HuH-7 (cell line): ENCODE data around the gene MYRIP.

Experiments
- DNase-seq: peaks from one replicate; pipeline ENCODE4 v3.0.0; 2011; ENCODE audit warnings: low spot score

Gene MYRIP

DNA sequence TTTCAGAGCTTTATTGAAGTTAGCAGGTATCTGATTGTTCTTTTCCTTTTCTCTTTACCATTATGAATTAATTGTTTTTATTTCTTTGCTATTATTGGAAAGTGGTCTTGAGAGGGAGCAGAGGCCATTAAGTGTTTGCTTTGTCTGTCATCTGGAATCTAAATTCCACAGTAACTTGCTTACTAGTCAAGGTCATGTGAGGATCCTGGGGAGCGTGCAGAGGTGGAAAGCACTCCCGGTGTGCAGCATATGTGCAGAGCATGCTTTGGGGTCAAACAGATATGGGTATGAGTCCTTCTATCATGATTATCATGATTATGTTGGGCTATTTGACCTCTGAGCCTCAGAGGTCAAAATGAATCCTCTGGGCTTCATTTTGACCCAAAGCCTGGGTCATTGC is 96.4 kb downstream of the MYRIP start:
- DNase-seq: no peak

DNA sequence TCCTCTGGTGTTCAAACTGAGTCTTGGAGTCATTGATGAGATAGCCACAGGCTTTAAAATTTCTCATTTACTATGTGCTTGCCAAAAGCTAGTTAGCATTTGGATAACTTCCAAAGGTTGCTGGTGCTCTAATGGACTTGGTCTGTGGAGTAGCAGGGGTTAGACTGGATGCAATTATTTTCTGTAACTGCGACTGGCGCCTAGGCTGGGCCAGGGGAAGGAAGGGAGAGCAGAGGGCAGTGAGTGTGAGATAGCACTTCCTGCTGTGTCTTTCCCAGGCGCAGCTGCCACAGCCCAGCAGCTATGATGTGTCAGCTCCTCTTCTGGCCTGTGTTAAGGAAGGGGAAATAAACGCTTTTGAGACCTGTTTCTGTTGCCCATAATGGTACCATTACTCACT is 98.6 kb downstream of the MYRIP start:
- no peak for DNase-seq

DNA sequence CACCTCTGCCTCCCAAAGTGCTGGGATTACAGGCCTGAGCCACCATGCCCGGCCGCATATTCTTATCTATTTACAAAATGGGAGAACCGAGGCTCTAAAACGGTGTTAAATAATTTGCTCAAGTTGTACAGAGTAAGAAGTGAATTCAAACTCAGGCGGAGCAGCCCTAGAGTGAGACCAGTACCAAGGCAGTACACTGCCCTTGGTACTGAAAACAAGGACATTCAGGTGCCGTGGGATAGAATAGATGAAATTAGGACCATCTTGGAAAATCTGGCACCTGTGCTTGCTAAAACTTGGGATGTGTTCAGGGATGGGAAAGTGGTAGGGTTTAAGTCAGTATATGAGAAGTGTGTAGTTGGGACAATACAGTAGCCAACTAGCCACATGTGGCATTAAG is 100.7 kb downstream of the MYRIP start:
- DNase-seq: no peak

DNA sequence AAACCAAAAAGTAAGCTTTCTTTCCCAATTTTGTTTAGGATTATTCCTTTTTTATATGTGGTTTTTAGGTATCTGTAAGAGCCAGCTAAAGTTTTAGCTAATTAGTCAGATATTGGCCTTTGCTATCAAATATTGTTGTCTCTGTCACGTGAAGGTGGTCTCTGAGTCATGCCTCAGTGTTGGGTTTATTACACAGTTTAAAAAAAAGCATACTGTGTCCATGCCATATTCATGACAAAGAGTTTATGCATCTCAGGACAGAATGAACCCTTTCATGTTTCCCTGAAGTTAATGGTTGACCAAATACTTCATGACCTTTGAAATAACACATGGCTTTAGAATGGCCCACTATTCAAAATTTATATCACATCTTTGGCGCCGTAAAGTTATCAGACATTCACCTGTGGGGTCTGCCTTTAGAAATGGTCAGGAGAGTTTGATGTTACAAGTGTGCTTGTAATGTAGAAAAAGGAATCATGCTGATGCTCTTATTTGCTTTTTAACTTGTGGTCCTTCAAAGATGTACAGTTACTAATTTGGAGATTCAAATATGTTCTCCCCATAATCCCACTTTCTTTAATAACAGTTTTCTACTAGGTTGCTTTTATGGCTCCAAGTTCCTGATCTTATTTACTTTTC is 101.5 kb downstream of the MYRIP start:
- no peak for DNase-seq

DNA sequence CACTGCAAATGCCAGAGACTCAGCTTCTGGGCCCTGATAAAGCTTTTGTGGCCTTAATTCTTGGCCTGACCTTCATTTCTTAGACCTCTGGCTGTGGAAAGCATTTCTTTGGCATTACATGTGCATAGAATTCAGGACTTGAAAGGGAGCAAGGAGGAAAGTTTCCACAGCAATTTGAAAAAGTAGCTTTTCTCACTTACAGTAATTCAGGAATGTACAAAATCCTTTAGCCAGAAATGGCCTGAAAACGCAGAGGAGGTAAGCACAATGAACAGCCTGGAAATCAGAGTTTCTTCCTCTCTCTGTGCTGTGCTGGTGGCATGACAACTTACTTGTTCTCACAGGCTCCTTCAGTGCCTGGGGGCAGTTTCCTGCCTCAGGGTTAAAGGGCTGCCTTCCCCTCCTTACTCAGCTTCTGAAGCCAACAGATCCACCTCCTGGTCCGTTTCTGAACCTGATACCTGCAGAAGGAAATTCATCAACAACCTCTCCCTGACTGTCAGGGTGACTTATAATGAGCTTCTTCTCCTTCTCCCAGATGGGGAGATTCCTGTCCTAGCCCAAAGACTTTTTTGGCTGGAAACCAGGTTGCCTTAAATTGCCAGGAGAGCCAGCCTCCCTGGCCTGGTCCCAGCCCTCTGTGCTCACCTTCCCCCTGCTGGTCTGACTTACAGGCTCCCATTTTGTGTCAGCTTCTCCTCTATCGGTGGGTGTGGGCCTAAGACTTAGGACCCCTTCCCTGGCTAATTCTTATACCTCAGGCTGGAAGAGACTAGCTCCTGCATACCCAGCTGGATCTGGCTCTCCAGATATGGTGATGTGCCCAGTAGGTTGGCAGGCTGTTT is 102.3 kb downstream of the MYRIP start:
- DNase-seq: no peak

DNA sequence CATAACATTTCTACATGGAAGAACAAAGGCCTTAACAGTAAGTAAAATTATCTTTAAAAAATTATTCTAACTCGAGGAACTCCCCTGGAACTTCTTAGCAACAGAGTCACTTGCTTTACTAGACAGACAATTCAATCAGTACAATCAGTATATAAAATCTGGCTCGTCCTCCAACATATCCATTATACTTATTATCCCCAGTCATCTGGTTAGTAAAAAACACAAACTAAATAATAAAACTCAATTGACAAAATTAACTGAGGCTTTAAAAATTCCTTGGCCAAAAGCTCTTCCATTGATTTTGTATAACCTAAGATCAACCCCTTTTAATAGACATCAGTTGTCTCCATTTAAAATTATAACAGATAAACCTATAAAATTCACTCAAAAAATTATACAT is 105.6 kb downstream of the MYRIP start:
- DNase-seq: no peak

DNA sequence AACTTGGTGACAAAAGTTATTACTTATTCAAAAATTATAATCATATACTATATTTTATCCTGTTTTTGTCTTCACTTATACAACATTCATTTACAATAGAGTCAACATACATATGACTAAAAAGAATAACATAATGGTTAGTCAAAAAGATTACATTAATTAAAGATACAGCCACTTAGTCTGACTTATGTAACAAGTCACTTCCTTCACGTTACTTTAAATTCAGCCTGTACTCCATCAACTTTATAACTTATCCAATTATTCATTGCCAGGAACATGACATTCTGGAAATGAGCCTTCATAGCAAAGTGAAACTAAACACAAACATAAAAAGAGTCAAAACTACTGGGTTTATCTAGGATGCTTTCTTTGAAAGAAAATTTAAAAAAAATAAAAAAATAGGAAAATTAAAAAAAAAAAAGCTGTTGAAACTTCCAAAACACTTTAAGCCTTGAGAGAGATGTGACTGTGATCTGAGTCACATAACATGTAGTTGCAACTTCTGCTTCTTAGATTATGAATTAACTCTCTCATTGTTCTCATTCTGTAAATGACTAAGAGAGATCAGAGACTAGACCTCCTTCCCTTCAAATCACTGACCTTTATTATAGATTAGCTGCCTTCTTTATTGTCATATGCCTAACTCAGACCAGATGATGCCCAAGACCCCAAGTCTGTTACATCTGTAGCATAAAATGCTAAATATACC is 107.8 kb downstream of the MYRIP start:
- DNase-seq: no peak

DNA sequence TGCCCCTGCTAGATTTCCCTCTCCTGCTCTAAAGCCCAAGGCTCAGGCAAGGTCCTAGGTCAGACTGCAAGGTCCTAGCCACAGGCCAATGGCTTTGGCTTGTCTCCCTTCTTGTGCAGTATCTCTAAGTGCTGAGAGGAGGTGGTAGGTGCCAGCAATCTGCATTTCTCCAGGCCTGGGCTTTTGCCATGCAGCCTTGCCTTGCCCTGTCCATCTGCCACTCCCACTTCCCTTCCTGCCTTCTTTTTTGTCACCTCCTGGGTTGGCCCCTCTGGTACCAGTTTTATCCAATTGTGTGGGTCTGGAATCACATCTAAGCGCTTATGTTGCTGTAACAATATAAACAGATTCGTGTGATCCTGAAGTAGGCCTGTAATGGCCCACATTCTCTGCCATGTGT is 109.9 kb downstream of the MYRIP start:
- DNase-seq: no peak

DNA sequence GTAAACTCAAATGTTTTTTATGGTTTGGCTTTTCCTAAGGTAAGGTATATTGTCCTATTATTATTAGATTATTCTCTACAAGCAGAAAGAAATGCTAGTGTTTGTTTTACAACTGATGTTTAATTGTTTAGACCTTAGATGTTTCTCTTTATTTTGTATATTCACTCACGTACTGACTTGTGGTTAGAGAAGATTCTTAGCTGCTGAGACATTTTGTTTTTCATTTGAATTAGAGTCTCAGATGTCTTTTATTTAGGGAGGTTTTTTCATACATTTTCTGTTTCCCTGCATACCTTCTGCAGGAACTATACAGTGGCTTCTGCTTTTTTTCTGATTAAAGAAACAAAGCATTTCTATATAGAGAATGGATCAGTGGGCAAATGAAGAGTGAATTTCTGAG is 110.9 kb downstream of the MYRIP start:
- no peak for DNase-seq

DNA sequence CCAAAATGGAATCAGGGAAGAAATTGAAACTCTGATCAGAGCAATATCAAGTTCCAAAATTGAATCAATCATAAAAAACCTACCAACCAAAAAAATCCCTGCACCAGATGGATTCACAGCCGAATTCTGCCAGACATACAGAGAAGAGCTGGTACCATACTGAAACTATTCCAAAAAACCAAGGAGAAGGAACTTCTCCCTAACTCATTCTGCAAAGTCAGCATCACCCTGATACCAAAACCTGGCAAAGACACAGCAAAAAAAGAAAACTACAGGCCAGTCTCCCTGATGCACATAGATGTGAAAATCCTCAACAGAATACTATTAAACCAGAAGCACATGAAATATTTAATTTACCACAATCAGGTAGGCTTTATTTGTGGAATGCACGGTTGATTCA is 118.1 kb downstream of the MYRIP start:
- no peak for DNase-seq

DNA sequence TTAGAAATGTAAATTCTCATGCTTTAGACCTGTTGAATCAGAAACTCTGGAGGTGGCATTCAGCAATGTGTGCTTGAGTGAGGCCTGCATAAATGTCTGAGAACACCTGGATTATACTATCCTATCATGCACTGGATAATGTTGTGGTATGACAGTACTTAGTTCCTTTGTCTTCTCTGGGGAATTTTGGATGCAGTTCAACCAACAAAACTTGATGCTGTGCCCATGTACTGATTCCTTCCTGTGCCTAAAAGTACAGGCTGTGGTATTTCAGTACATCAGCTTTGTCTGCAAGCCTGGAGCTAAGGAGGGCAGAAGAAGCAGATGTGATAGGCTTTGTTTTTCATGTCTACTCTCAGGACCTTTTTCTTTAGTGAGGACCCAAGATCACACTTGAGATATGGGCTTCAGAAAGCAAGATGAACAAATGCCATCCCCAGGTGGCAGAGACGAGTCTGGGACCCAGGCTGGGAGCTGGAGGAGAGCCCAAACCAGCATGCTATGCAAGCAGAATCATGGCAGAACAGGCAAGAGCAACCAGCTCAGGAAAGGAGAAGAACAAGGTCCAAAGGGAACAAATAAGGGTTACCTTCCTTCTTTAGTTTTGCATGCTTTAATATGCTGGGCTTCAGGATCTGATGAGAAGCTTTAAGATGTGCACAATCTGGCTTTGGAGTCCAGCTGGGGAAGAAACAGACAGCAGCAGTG is 124.7 kb downstream of the MYRIP start:
- no peak for DNase-seq

DNA sequence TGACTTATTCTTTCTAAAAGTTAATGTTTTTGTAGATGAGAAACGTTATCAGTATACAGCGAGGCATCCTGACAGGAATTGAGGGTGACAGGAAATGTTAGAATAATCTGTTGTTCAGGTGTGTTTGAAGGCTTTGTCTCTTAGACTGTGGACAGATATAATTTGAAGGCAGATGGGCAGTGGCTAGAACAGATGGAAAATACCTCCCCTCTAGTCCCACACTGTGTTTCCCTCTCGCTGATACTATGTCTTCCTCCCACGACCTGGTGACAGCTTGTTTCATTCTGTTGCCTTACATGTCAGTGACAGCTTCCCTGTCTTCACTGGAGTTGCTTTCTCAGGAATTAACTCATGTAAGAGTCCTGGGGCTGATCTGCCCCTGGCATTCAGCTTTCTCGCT is 125.3 kb downstream of the MYRIP start:
- DNase-seq: no peak

DNA sequence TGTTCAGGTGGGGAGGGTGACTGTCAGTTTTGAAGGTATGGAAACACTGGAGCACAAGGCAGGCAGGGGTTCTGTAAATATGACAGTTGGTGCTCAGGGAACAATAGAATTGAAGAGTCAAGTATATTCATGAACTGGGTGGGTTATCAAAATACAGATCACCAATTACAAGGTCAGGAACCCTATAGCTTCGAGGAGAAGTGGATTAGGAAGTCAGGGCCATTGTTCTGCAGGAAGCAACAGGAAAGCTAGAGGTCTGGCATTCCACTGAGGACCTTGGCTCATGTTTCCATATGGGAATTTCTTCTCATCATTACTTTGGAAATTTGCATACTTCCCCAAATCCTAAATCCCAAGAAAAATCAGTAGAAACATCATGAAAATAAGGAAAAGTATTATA is 125.9 kb downstream of the MYRIP start:
- DNase-seq: no peak

DNA sequence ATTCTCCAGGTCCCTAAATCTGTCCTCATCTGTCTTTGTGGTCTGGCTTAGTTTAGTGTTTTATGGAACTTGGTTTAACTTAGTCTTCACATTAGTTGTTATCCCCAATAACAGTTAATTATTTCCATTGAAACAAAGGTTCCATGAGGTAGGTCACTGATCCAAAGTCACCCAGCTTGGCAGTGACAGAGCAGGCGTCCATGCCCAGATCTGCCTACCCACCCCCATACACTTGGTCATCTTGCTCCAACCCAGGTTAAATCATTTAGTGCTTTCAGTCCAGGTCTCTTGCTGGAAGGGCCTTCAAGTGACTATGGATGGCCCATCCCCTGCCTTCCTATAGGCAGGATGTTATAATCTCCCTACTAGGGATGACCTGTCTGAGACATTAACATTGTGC is 127.4 kb downstream of the MYRIP start:
- DNase-seq: no peak

DNA sequence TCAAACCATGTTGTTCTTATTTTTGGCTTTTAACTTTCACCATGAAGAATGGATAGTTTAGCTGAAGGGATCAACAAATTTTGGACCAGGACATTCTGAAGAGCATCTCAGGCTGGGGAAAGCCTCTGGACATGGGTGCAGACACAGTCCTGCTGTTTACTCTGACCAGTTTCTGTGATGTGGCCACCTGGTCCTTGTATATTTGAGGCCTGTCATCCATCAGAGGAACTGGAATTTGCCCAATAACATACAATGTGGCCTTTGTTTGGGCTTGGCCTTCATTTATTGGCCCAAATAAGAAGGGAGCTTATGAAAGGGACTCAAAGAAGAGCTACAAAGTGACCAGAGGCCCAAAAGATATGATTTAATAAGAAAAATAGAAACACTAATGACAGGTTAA is 127.9 kb downstream of the MYRIP start:
- no peak for DNase-seq

DNA sequence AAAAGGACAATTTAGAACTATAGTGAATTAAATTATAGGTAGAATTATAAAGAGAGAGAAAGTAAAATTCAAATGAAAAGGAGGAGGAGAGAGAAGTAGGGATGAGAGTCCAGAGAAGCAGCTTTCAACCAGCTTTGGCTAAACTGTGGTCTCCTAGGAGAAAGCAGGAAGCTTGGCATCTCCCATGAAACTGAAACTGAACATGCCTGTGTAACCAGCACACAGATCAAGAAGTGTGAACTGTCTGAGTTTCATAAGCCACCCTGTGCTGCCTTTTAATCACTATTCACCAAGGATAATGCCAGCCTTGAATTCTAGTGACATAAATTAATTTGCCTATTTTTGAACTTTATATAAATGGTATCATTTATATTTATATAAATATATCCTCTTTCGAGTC is 128.5 kb downstream of the MYRIP start:
- DNase-seq: no peak

DNA sequence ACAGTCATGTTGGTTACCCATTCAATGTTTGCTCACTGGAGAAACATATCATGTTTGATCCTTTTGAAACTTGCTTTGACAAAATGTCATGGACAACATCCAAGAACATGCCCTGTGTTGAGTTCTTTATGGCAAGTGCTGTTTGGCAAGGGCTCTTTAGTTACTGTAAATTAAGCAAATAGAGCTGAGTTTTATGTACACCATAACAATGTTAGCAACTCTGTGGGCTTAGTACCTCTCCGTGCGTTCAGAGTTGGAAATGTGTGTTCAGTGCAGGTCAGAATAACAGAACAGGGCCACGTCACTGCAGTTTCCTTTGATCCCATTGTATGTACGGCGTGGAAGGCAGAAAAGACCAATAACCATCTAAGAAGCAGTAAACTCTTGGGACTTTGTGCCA is 132.5 kb downstream of the MYRIP start:
- DNase-seq: no peak

DNA sequence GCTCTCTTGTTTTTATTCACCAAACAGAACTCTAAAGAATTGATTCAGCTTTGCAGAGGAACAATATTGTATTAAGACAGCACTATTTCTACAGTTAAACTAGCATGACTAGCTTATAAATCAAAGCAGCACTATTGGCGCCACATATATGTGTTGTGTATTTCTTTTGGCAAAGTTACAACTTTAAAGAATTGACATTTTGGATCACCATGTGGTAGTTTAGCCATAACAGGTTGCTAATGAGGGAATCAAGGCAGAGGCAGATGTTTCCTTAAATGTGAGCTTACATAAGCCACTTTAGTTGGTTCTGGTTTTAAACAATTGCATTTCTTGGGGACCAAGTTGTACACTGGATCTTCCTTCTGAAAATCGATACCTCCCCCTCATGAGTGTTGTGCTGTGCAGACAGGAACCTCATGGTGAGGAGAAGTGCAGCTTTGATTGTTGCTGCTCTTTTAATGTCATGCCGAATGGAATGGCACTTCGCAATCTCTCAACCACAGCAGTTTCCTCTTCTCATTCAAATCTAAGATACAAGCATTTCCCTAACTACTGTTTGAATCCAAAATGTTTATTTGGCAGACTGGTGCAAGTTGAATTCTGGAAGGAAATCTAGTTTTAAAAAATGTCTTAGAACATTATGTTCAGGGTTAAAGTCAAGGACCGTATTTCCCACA is 151.2 kb downstream of the MYRIP start:
- no peak for DNase-seq

DNA sequence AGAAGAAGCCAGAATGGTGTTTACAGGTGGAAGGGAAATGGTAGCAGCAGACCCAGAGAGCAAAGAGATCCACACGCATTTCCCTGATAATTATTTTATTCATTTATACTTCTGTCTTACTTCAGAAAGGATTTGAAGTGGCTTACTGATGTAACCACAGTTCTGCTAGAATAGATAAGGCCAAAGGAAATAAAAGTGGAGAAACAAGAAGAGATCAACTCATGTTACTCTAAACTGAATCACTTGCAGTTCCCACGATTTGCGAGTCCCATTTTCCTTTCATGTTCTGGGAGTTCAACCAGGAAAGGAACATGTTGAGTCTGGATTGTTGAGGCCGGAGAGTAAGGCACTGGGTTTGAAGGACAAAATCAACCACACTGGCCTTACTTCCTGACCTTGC is 151.8 kb downstream of the MYRIP start:
- DNase-seq: no peak

DNA sequence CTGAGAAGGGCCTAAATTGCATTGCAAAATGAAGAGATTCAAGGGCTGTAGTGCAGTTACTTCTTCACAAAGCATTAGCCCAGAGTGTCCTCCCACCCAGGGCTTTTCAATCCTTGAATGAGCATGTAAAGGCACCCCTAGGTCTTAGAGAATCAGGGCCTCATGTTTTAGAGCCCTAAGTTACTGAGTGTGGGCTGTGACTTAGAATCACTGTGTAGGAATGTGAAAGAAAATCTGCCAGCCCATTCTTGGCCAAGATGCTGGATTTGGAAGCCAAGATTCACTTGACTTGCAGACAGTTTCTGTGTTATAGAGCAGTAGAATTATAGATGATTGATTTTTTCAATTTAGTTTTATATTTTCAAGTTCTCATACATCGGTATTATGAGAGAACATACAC is 153.2 kb downstream of the MYRIP start:
- DNase-seq: no peak

DNA sequence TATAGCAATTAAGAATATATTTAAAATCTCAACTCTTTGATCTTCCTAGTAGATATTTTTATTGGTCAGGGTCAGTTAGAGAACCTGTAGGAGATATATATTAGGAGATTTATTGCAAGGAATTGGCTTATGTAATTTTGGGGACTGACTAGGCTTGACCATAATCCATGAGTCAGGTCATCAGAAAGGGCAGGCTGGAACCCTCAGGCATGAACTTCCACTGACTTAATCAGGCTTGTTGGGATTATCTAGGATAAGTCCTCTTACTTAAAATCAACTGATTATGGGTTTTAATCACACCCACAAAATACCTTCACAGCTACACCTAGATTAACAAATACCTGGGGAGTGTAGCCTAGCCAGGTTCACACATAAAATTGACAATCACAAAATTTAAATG is 156.1 kb downstream of the MYRIP start:
- DNase-seq: no peak

DNA sequence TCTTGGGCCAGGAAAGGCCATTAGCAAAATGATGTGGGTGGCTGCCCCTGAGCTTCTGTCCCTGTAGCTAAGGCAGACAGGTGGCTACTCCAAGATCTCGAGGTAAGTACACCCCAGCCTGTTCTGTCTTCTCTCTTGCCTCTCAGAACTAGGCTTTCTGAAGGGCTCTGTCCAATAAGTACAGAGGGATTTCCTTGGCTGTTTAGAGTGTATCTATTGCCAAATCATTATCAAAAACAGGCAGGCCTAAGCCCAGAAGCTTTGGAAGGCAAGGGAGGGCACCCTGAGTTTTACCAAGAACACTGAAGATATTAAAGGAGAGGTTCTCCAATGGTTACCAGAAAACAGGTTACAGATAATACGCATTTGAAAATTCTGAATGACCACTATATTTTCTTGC is 156.6 kb downstream of the MYRIP start:
- no peak for DNase-seq
